ENCODE measurements around the gene SYDE2.
"Not testable (repeated sequence)": the region's sequence is repeated elsewhere in the genome, so short reads cannot be mapped to it uniquely, and the experiment has no call there.

The SYDE2 gene

GRCh38 chr1:85166351-85166750, 34.5 kb downstream of the SYDE2 start:
- DNase-seq (ENCODE audit: low read depth): no peak

GRCh38 chr1:85158910-85159309, 41.9 kb downstream of the SYDE2 start:
- DNase-seq (ENCODE audit: low read depth): no peak

GRCh38 chr1:85157436-85157835, 43.4 kb downstream of the SYDE2 start:
- no peak for DNase-seq (ENCODE audit: low read depth)

- DNase-seq (ENCODE audit: low read depth): no peak
Measured at GRCh38 chr1:85153149-85153891, 47.5 kb downstream of the SYDE2 start.

- no peak for DNase-seq (ENCODE audit: low read depth)
Measured at GRCh38 chr1:85151446-85151845, 49.4 kb downstream of the SYDE2 start.

- DNase-seq (ENCODE audit: low read depth): no peak
Measured at GRCh38 chr1:85149805-85150204, 51.0 kb downstream of the SYDE2 start.

GRCh38 chr1:85148524-85149250, 52.1 kb downstream of the SYDE2 start:
- no peak for DNase-seq (ENCODE audit: low read depth)

GRCh38 chr1:85146972-85147359, 53.9 kb downstream of the SYDE2 start:
- no peak for DNase-seq (ENCODE audit: low read depth)

- DNase-seq (ENCODE audit: low read depth): not testable (repeated sequence)
Measured at GRCh38 chr1:85146298-85146971, 54.4 kb downstream of the SYDE2 start.

- no peak for DNase-seq (ENCODE audit: low read depth)
Measured at GRCh38 chr1:85144351-85144750, 56.5 kb downstream of the SYDE2 start.

GRCh38 chr1:85142753-85143152, 58.1 kb downstream of the SYDE2 start:
- DNase-seq (ENCODE audit: low read depth): no peak

GRCh38 chr1:85138439-85138838, 62.4 kb downstream of the SYDE2 start:
- not testable (repeated sequence) for DNase-seq (ENCODE audit: low read depth)

GRCh38 chr1:85137660-85138059, 63.2 kb downstream of the SYDE2 start:
- DNase-seq (ENCODE audit: low read depth): no peak

- no peak for DNase-seq (ENCODE audit: low read depth)
Measured at GRCh38 chr1:85135392-85135798, 65.4 kb downstream of the SYDE2 start.

- DNase-seq (ENCODE audit: low read depth): peak; percentile 65
Measured at GRCh38 chr1:85134583-85135391, 66.0 kb downstream of the SYDE2 start.

GRCh38 chr1:85133565-85134159, 67.2 kb downstream of the SYDE2 start:
- no peak for DNase-seq (ENCODE audit: low read depth)

GRCh38 chr1:85132078-85132720, 68.6 kb downstream of the SYDE2 start:
- DNase-seq (ENCODE audit: low read depth): no peak

- peak; percentile 65 for DNase-seq (ENCODE audit: low read depth)
Measured at GRCh38 chr1:85128316-85128715, 72.5 kb downstream of the SYDE2 start.

- DNase-seq (ENCODE audit: low read depth): no peak
Measured at GRCh38 chr1:85125891-85126290, 74.9 kb downstream of the SYDE2 start.

GRCh38 chr1:85124091-85124490, 76.7 kb downstream of the SYDE2 start:
- DNase-seq (ENCODE audit: low read depth): no peak

GRCh38 chr1:85122169-85122568, 78.6 kb downstream of the SYDE2 start:
- no peak for DNase-seq (ENCODE audit: low read depth)

Measured in fibroblast of the conjunctiva (primary cell).